Endothelial cell of umbilical vein (primary cell): ENCODE data around the gene CYP2A13. TPM values are rescaled to one million over a fixed set of nuclear protein-coding genes. Genes with fewer than 3 reads are reported as not detected.

Source experiments
- BruUV-seq: library from RNA; stranded (reverse); fragments of 400-500 nt; replicated peaks from 2 replicates; lab custom pipeline; 2021; lab: Mats Ljungman, UMichigan
- CTCF ChIA-PET: fragments of 300-600, 350-600 bp; sonication (Branson Sonifier 250); formaldehyde crosslinking; loops from one replicate; lab custom pipeline; 2021; ENCODE audit warnings: antibody characterized with exemption, inconsistent platforms; lab: Charles Lee
- POLR2A ChIA-PET: fragments of 300-600, 350-600 bp; sonication (Branson Sonifier 250); formaldehyde crosslinking; loops from one replicate; lab custom pipeline; 2021; ENCODE audit warnings: antibody characterized with exemption, inconsistent platforms; lab: Charles Lee
- DNase-seq: peaks from one replicate; pipeline ENCODE4 v3.0.0-alpha.2; 2011; ENCODE audit warnings: low read depth, low spot score
- FAIRE-seq: peaks from 2 replicates; lab custom pipeline; 2011; peaks lifted over from hg19 to GRCh38; lab: Jason Lieb, UNC
- H2AFZ ChIP-seq: 2 replicates; pipeline ENCODE4 v1.6.0; 2012; ENCODE audit warnings: low read depth, low read length, control low read depth, inconsistent platforms
- H3K27ac ChIP-seq: 2 replicates; pipeline ENCODE4 v1.5.1; 2011; ENCODE audit warnings: low read depth, mild to moderate bottlenecking, control low read depth, low read length, moderate library complexity; ENCODE audit not compliant: insufficient read depth
- H3K27me3 ChIP-seq, 2 experiments: 2 replicates each; pipeline versions ENCODE4 v1.6.0 to v1.6.1; 2011; ENCODE audit warnings: low read length in 2 of 2, mixed read lengths in 1 of 2; ENCODE audit not compliant: control insufficient read depth in 2 of 2, insufficient read depth in 2 of 2
- H3K36me3 ChIP-seq, 2 experiments: 2 replicates in 1 of 2; 3 replicates in 1 of 2; pipeline ENCODE4 v1.5.1; 2011; ENCODE audit warnings: low read length in 2 of 2, mild to moderate bottlenecking in 1 of 2, moderate library complexity in 1 of 2; ENCODE audit not compliant: control insufficient read depth in 2 of 2, insufficient read depth in 2 of 2; ENCODE audit errors: extremely low read depth in 1 of 2
- H3K4me1 ChIP-seq: 3 replicates; pipeline ENCODE4 v1.5.1; 2011; ENCODE audit warnings: mild to moderate bottlenecking, low read length; ENCODE audit not compliant: control insufficient read depth, insufficient read depth; ENCODE audit errors: extremely low read depth
- H3K4me2 ChIP-seq: 2 replicates; pipeline ENCODE4 v1.6.1; 2011; ENCODE audit warnings: low read length, control low read depth, mixed read lengths; ENCODE audit not compliant: insufficient read depth
- H3K4me3 ChIP-seq, 3 experiments: fragments of 200-600 bp in 1 of 3; sonication (generic), shearing (Covaris generic) in 1 of 3; replicated peaks in 1 of 3; 2 replicates each; pipeline ENCODE4 v1.5.1; 2011 to 2016; ENCODE audit warnings: control low read depth in 3 of 3, low read length in 3 of 3, mild to moderate bottlenecking in 2 of 3, inconsistent platforms in 1 of 3, low read depth in 1 of 3, moderate library complexity in 1 of 3; ENCODE audit not compliant: insufficient read depth in 1 of 3
- H3K79me2 ChIP-seq: 2 replicates; pipeline ENCODE4 v1.6.0; 2012; ENCODE audit warnings: low read length, inconsistent platforms; ENCODE audit not compliant: control insufficient read depth, insufficient read depth
- H3K9ac ChIP-seq: replicated peaks from 2 replicates; pipeline ENCODE3; 2011; ENCODE audit warnings: low read length, control low read depth; ENCODE audit not compliant: insufficient read depth; ENCODE audit errors: extremely low read depth
- H3K9me1 ChIP-seq: replicated peaks from 3 replicates; pipeline ENCODE4 v1.6.0; 2011; ENCODE audit warnings: mild to moderate bottlenecking, low read length; ENCODE audit not compliant: control insufficient read depth, insufficient read depth; ENCODE audit errors: extremely low read depth
- H3K9me3 ChIP-seq: replicated peaks from 2 replicates; pipeline ENCODE4 v1.5.1; 2012; ENCODE audit warnings: low read length, inconsistent platforms; ENCODE audit not compliant: control insufficient read depth, insufficient read depth
- H4K20me1 ChIP-seq: replicated peaks from 2 replicates; pipeline ENCODE3; 2011; ENCODE audit warnings: mild to moderate bottlenecking, low read length; ENCODE audit not compliant: control insufficient read depth, insufficient read depth; ENCODE audit errors: extremely low read depth
- EZH2 ChIP-seq: IDR thresholded peaks from 2 replicates; pipeline ENCODE4 v1.6.1; 2012; ENCODE audit warnings: borderline replicate concordance, low read depth, mild to moderate bottlenecking, moderate library complexity, low read length, inconsistent platforms; ENCODE audit not compliant: severe bottlenecking
- GATA2 ChIP-seq: IDR thresholded peaks from 2 replicates; pipeline ENCODE4 v1.7.0; 2011; ENCODE audit warnings: low read depth, mild to moderate bottlenecking, moderate library complexity, mixed read lengths, low read length; ENCODE audit not compliant: insufficient read length, insufficient read depth
- JUN ChIP-seq: IDR thresholded peaks from 2 replicates; pipeline ENCODE4 v1.6.1; 2011; ENCODE audit warnings: borderline replicate concordance, low read depth; ENCODE audit not compliant: insufficient read length, insufficient read depth
- MAX ChIP-seq: IDR thresholded peaks from 2 replicates; pipeline ENCODE4 v1.6.1; 2011; ENCODE audit not compliant: insufficient read depth, insufficient read length
- POLR2A ChIP-seq: IDR thresholded peaks from 2 replicates; pipeline ENCODE4 v1.6.1; 2012; ENCODE audit warnings: low read depth, mild to moderate bottlenecking, control low read depth, low read length
- POLR2AphosphoS5 ChIP-seq: IDR thresholded peaks from 2 replicates; pipeline ENCODE4 v1.6.1; 2012; ENCODE audit warnings: low read depth, mild to moderate bottlenecking, control low read depth, low read length, moderate library complexity; ENCODE audit not compliant: insufficient read depth
- dilution Hi-C: fragments of 300-500 bp; cut with MboI; formaldehyde crosslinking; loops from one replicate; pipeline ENCODE4 v1.15.0; 2019; ENCODE audit warnings: low sequenced_read_pairs; ENCODE audit not compliant: extremely low pct_ligation_motif_present
- intact Hi-C: fragments of 100-400 bp; cut with micrococcal nuclease; formaldehyde crosslinking; loops from one replicate; pipeline ENCODE4 v1.10.0; 2022
- polyA plus RNA-seq, 4 experiments: library from polyadenylated mRNA; depleted of rRNA in 3 of 4; stranded (reverse) in 3 of 4; unstranded in 1 of 4; fragments of >200 nt; gene quantifications; 2 replicates each; pipeline versions ENCODE4 v1.2.1 to v1.2.3, GENCODE V29; 2011 to 2012; ENCODE audit warnings: missing spikeins in 1 of 4
- total RNA-seq: library from RNA; stranded (reverse); gene quantifications from 2 replicates; pipeline ENCODE4 v1.2.3, GENCODE V29; 2021

CYP2A13 gene
- total and polyA plus RNA-seq, 2 donors (not counting 3 experiments of a cell fraction or from before 2014, with no cell fraction given): not detected

GRCh38 chr19:41083516-41083915 is 4.7 kb upstream of the CYP2A13 start:
- dilution Hi-C loops: no loop called here

GRCh38 chr19:41085748-41086415 is 2.4 kb upstream of the CYP2A13 start:
- no peak overlapping the region for H3K4me2 ChIP-seq
- H3K27ac ChIP-seq: no peak overlapping the region
- no peak overlapping the region for H3K4me3 ChIP-seq
- POLR2A ChIA-PET: no interaction called here
- no peaks in the 10 kb centered on the region for H3K9me3 ChIP-seq
- no peak overlapping the region for H3K9ac ChIP-seq
- dilution Hi-C loops (no loop called here), intact Hi-C loops (no loop called here)
- H3K36me3 ChIP-seq: no peaks in the 10 kb centered on the region
- no peak for DNase-seq
- H3K4me1 ChIP-seq: no peaks in the 10 kb centered on the region
- H3K79me2 ChIP-seq: no peaks in the 10 kb centered on the region
- BruUV-seq: no TSS peak
- CTCF ChIA-PET: interaction anchor here (0.6 kb wide), 1 partner anchor 66 kb away, joined by 3 read pairs; no protein-coding TSS in a partner anchor
- no peak for TF ChIP-seq MAX
- no peak for TF ChIP-seq GATA2
- no peak for TF ChIP-seq EZH2
- no peak for TF ChIP-seq POLR2AphosphoS5
- no peaks in the 10 kb centered on the region for H4K20me1 ChIP-seq
- peaks cover 2 to 4% of the 10 kb centered on the region in 2 experiments for H3K27me3 ChIP-seq
- no peaks in the 10 kb centered on the region for H3K9me1 ChIP-seq
- H2AFZ ChIP-seq: no peak overlapping the region
- no peak for FAIRE-seq

More at GRCh38 chr19:41083516-41083915, 4.7 kb upstream of the CYP2A13 start:
- H3K36me3 ChIP-seq: no peaks in the 10 kb centered on the region
- H3K4me3 ChIP-seq: no peak overlapping the region
- ChIA-PET CTCF (interaction anchor here (2.1 kb wide), 1 partner anchor 9 kb away, joined by 5 read pairs; no protein-coding TSS in a partner anchor), POLR2A (no interaction called here)
- intact Hi-C loops: no loop called here
- peaks cover 0 to 1% of the 10 kb centered on the region in 2 experiments for H3K27me3 ChIP-seq
- no peaks in the 10 kb centered on the region for H3K9me3 ChIP-seq
- H3K9me1 ChIP-seq: no peaks in the 10 kb centered on the region
- no peak overlapping the region for H3K27ac ChIP-seq
- no peaks in the 10 kb centered on the region for H4K20me1 ChIP-seq
- H3K4me2 ChIP-seq: no peak overlapping the region
- BruUV-seq: no TSS peak
- no peak overlapping the region for H3K9ac ChIP-seq
- TF ChIP-seq POLR2A: no peak
- no peak for TF ChIP-seq GATA2
- no peak for TF ChIP-seq JUN
- DNase-seq (no peak), FAIRE-seq (no peak)
- no peak overlapping the region for H2AFZ ChIP-seq
- H3K4me1 ChIP-seq: no peaks in the 10 kb centered on the region
- H3K79me2 ChIP-seq: no peaks in the 10 kb centered on the region
